ENCODE data around the gene NMNAT1. TPM values are rescaled to one million over a fixed set of nuclear protein-coding genes. Genes with fewer than 3 reads are reported as not detected.

NMNAT1 gene
- 11.5 TPM for total RNA-seq
- 6.2 TPM for polyA plus RNA-seq

GRCh38 chr1:9942939-9943788 lies at the start of gene NMNAT1, which contains the start of gene LZIC:
NMNAT1 (plus strand) TSS chr1:9943475; CDS start chr1:9972074, 28,599 bp downstream.
LZIC (minus strand) TSS chr1:9943391; CDS start chr1:9936619, 6,772 bp downstream.
- peak within 1 kb of the TSS; percentile 81 for H3K4me3 ChIP-seq (ENCODE audit: low read depth, low read length)
- no peaks in the 10 kb centered on the region for H3K4me1 ChIP-seq (ENCODE audit: insufficient read depth)
- H3K27ac ChIP-seq (ENCODE audit: low read depth), result peak within 1 kb of the TSS; percentile 91
- peak; percentile 80 for DNase-seq (ENCODE audit: extremely low spot score)
- H3K36me3 ChIP-seq (ENCODE audit: insufficient read depth), result peaks cover 3% of the 10 kb centered on the region
- under 1% methylated on average over 53 of the region's 53 CpGs for WGBS

- Histone ChIP-seq H3K4me3 (ENCODE audit: low read depth, low read length) (no peak overlapping the region), H3K4me1 (ENCODE audit: insufficient read depth) (peaks cover 4% of the 10 kb centered on the region), H3K36me3 (ENCODE audit: insufficient read depth) (no peaks in the 10 kb centered on the region), H3K27ac (ENCODE audit: low read depth) (no peak overlapping the region)
- DNase-seq (ENCODE audit: extremely low spot score), result no peak
- 93% methylated on average over 3 of the region's 3 CpGs for whole genome bisulfite sequencing
These were observed 49.2 kb upstream of the NMNAT1 start for GRCh38 chr1:9894115-9894514.

- no peak overlapping the region for H3K4me3 ChIP-seq (ENCODE audit: low read depth, low read length)
- no peaks in the 10 kb centered on the region for H3K4me1 ChIP-seq (ENCODE audit: insufficient read depth)
- H3K36me3 ChIP-seq (ENCODE audit: insufficient read depth), result no peaks in the 10 kb centered on the region
- DNase-seq (ENCODE audit: extremely low spot score), result no peak
- H3K27ac ChIP-seq (ENCODE audit: low read depth), result no peak overlapping the region
- WGBS, result 71% methylated on average over 18 of the region's 18 CpGs
These were observed 42.9 kb upstream of the NMNAT1 start for GRCh38 chr1:9900142-9901043.

- Histone ChIP-seq H3K4me3 (ENCODE audit: low read depth, low read length) (no peak overlapping the region), H3K27ac (ENCODE audit: low read depth) (no peak overlapping the region)
- WGBS, result 79% methylated on average over 9 of the region's 9 CpGs
These were observed 41.9 kb upstream of the NMNAT1 start for GRCh38 chr1:9901148-9902059.

GRCh38 chr1:9902060-9902452 lies 41.2 kb upstream of the NMNAT1 start:
- Histone ChIP-seq H3K36me3 (ENCODE audit: insufficient read depth) (no peaks in the 10 kb centered on the region), H3K27ac (ENCODE audit: low read depth) (no peak overlapping the region), H3K4me3 (ENCODE audit: low read depth, low read length) (no peak overlapping the region), H3K4me1 (ENCODE audit: insufficient read depth) (no peaks in the 10 kb centered on the region)
- DNase-seq (ENCODE audit: extremely low spot score), result no peak
- WGBS, result 83% methylated on average over 6 of the region's 6 CpGs

More at GRCh38 chr1:9901148-9902059, 41.9 kb upstream of the NMNAT1 start:
- DNase-seq (ENCODE audit: extremely low spot score), result no peak
- no peaks in the 10 kb centered on the region for H3K36me3 ChIP-seq (ENCODE audit: insufficient read depth)
- no peaks in the 10 kb centered on the region for H3K4me1 ChIP-seq (ENCODE audit: insufficient read depth)

GRCh38 chr1:9903801-9904527 lies 39.3 kb upstream of the NMNAT1 start:
- Histone ChIP-seq H3K4me3 (ENCODE audit: low read depth, low read length) (no peak overlapping the region), H3K27ac (ENCODE audit: low read depth) (no peak overlapping the region), H3K4me1 (ENCODE audit: insufficient read depth) (no peaks in the 10 kb centered on the region), H3K36me3 (ENCODE audit: insufficient read depth) (no peaks in the 10 kb centered on the region)
- WGBS, result 91% methylated on average over 9 of the region's 9 CpGs
- no peak for DNase-seq (ENCODE audit: extremely low spot score)

- Histone ChIP-seq H3K4me1 (ENCODE audit: insufficient read depth) (no peaks in the 10 kb centered on the region), H3K27ac (ENCODE audit: low read depth) (no peak overlapping the region), H3K36me3 (ENCODE audit: insufficient read depth) (no peaks in the 10 kb centered on the region), H3K4me3 (ENCODE audit: low read depth, low read length) (no peak overlapping the region)
- 65% methylated on average over 3 of the region's 3 CpGs for WGBS
- no peak for DNase-seq (ENCODE audit: extremely low spot score)
These were observed 38.7 kb upstream of the NMNAT1 start for GRCh38 chr1:9904596-9904995.

- Histone ChIP-seq H3K4me1 (ENCODE audit: insufficient read depth) (no peaks in the 10 kb centered on the region), H3K27ac (ENCODE audit: low read depth) (no peak overlapping the region), H3K36me3 (ENCODE audit: insufficient read depth) (no peaks in the 10 kb centered on the region), H3K4me3 (ENCODE audit: low read depth, low read length) (no peak overlapping the region)
- 75% methylated on average over 4 of the region's 4 CpGs for WGBS
- DNase-seq (ENCODE audit: extremely low spot score), result no peak
These were observed 38.3 kb upstream of the NMNAT1 start for GRCh38 chr1:9905010-9905409.

- Histone ChIP-seq H3K36me3 (ENCODE audit: insufficient read depth) (no peaks in the 10 kb centered on the region), H3K4me1 (ENCODE audit: insufficient read depth) (no peaks in the 10 kb centered on the region), H3K4me3 (ENCODE audit: low read depth, low read length) (no peak overlapping the region), H3K27ac (ENCODE audit: low read depth) (no peak overlapping the region)
- WGBS, result 98% methylated on average over 2 of the region's 2 CpGs
- DNase-seq (ENCODE audit: extremely low spot score), result no peak
These were observed 36.8 kb upstream of the NMNAT1 start for GRCh38 chr1:9906466-9906865.

GRCh38 chr1:9907441-9907840 lies 35.8 kb upstream of the NMNAT1 start:
- Histone ChIP-seq H3K4me3 (ENCODE audit: low read depth, low read length) (no peak overlapping the region), H3K27ac (ENCODE audit: low read depth) (no peak overlapping the region), H3K36me3 (ENCODE audit: insufficient read depth) (no peaks in the 10 kb centered on the region), H3K4me1 (ENCODE audit: insufficient read depth) (no peaks in the 10 kb centered on the region)
- DNase-seq (ENCODE audit: extremely low spot score), result no peak
- 81% methylated on average over 5 of the region's 5 CpGs for WGBS

GRCh38 chr1:9908871-9909233 lies 34.4 kb upstream of the NMNAT1 start:
- Histone ChIP-seq H3K36me3 (ENCODE audit: insufficient read depth) (no peaks in the 10 kb centered on the region), H3K4me1 (ENCODE audit: insufficient read depth) (no peaks in the 10 kb centered on the region), H3K27ac (ENCODE audit: low read depth) (no peak overlapping the region), H3K4me3 (ENCODE audit: low read depth, low read length) (no peak overlapping the region)
- no peak for DNase-seq (ENCODE audit: extremely low spot score)
- WGBS, result 56% methylated on average over 4 of the region's 4 CpGs

GRCh38 chr1:9909234-9910046 lies 33.8 kb upstream of the NMNAT1 start:
- no peak overlapping the region for H3K27ac ChIP-seq (ENCODE audit: low read depth)
- DNase-seq (ENCODE audit: extremely low spot score), result no peak
- H3K36me3 ChIP-seq (ENCODE audit: insufficient read depth), result no peaks in the 10 kb centered on the region
- H3K4me1 ChIP-seq (ENCODE audit: insufficient read depth), result no peaks in the 10 kb centered on the region
- WGBS, result 2% methylated on average over 47 of the region's 47 CpGs
- H3K4me3 ChIP-seq (ENCODE audit: low read depth, low read length), result peak overlapping the region; percentile 96
